Nephron progenitor cell (in vitro differentiated cells): ENCODE data around the gene THBS1.

Experiments used
- DNase-seq: peaks from one replicate; pipeline ENCODE4 v3.0.0; 2021
- H3K27ac Mint-ChIP-seq: 2 replicates; pipeline ENCODE4 v1.8.0; 2021; ENCODE audit warnings: mild to moderate bottlenecking, moderate library complexity, mixed read lengths
- H3K27me3 Mint-ChIP-seq: 2 replicates; pipeline ENCODE4 v1.8.0; 2021; ENCODE audit warnings: mild to moderate bottlenecking, low read depth, mixed read lengths; ENCODE audit not compliant: poor library complexity
- H3K36me3 Mint-ChIP-seq: 2 replicates; pipeline ENCODE4 v1.8.0; 2021; ENCODE audit warnings: low read depth, mixed read lengths
- H3K4me1 Mint-ChIP-seq: 2 replicates; pipeline ENCODE4 v1.8.0; 2021; ENCODE audit warnings: mixed read lengths
- H3K4me3 Mint-ChIP-seq: 2 replicates; pipeline ENCODE4 v1.8.0; 2021; ENCODE audit warnings: mild to moderate bottlenecking, moderate library complexity, mixed read lengths
- H3K9me3 Mint-ChIP-seq: 2 replicates; pipeline ENCODE4 v1.8.0; 2021; ENCODE audit warnings: mild to moderate bottlenecking, moderate library complexity, mixed read lengths
- TF ChIP-seq, protein P1 (sequence below): fragments of 200-600 bp; sonication (generic); IDR thresholded peaks from 2 replicates; pipeline ENCODE4 v1.5.0; 2021; ENCODE audit warnings: antibody characterized with exemption

THBS1 gene

DNA sequence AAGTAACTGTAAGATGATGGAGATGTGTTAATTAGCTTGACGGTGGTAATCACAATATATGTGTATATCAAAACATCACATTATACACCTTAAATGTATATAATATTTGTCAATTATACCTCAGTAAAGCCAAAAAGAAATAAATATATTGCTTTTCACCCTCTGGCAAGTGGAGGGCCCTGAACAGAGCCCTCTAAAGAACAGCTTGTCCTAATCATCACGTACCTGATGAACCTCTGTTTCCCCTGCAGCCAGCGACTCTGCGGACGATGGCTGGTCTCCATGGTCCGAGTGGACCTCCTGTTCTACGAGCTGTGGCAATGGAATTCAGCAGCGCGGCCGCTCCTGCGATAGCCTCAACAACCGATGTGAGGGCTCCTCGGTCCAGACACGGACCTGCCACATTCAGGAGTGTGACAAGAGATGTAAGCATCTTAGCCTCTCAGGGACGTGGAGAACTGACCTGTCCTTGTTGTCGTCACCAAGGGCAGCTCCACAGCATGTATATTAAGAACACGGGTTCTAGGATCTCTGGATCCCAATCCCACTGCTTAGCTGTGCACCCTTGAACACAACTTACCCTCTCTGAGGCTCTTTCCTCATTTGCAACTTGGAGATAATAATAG is 6.3 kb downstream of the THBS1 start:
- H3K4me3 Mint-ChIP-seq = no peak overlapping the region
- no peak for DNase-seq
- H3K36me3 Mint-ChIP-seq = peaks cover 59% of the 10 kb centered on the region
- TF ChIP-seq, protein P1, sequence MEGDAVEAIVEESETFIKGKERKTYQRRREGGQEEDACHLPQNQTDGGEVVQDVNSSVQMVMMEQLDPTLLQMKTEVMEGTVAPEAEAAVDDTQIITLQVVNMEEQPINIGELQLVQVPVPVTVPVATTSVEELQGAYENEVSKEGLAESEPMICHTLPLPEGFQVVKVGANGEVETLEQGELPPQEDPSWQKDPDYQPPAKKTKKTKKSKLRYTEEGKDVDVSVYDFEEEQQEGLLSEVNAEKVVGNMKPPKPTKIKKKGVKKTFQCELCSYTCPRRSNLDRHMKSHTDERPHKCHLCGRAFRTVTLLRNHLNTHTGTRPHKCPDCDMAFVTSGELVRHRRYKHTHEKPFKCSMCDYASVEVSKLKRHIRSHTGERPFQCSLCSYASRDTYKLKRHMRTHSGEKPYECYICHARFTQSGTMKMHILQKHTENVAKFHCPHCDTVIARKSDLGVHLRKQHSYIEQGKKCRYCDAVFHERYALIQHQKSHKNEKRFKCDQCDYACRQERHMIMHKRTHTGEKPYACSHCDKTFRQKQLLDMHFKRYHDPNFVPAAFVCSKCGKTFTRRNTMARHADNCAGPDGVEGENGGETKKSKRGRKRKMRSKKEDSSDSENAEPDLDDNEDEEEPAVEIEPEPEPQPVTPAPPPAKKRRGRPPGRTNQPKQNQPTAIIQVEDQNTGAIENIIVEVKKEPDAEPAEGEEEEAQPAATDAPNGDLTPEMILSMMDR = no peak
- no peaks in the 10 kb centered on the region for H3K9me3 Mint-ChIP-seq
- H3K27ac Mint-ChIP-seq = no peak overlapping the region
- peaks cover 26% of the 10 kb centered on the region for H3K4me1 Mint-ChIP-seq
- no peaks in the 10 kb centered on the region for H3K27me3 Mint-ChIP-seq

GRCh38 chr15:39587731-39588530 is 7.1 kb downstream of the THBS1 start:
- no peak for DNase-seq
- Mint-ChIP-seq H3K4me1 (peaks cover 22% of the 10 kb centered on the region), H3K4me3 (no peak overlapping the region), H3K27ac (no peak overlapping the region), H3K36me3 (peaks cover 65% of the 10 kb centered on the region), H3K9me3 (no peaks in the 10 kb centered on the region), H3K27me3 (no peaks in the 10 kb centered on the region)
- TF ChIP-seq, protein P1 = no peak

DNA sequence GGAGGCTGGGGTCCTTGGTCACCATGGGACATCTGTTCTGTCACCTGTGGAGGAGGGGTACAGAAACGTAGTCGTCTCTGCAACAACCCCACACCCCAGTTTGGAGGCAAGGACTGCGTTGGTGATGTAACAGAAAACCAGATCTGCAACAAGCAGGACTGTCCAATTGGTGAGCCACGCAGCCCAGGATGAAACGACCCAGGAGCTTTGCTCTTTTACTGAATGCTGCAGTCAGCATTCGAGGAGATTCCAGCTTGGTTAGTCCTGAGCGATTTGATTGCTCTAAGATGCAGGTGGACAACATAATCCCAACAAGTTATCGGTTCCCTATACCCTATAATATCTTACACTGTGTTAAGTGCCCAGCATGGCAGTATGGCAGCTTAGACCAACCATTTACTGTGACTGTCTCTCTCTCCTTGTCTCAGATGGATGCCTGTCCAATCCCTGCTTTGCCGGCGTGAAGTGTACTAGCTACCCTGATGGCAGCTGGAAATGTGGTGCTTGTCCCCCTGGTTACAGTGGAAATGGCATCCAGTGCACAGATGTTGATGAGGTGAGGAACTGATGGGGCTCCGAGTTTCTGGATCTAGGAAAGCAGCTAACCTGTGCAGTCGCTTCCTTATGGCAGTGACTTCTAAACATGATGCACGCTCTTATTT is 7.8 kb downstream of the THBS1 start:
- Mint-ChIP-seq H3K27me3 (no peaks in the 10 kb centered on the region), H3K4me3 (no peak overlapping the region), H3K9me3 (no peaks in the 10 kb centered on the region), H3K4me1 (peaks cover 16% of the 10 kb centered on the region), H3K36me3 (peaks cover 73% of the 10 kb centered on the region), H3K27ac (no peak overlapping the region)
- no peak for DNase-seq
- TF ChIP-seq, protein P1 = no peak

GRCh38 chr15:39589193-39589814 is 8.4 kb downstream of the THBS1 start:
- Mint-ChIP-seq H3K36me3 (peaks cover 75% of the 10 kb centered on the region), H3K27me3 (no peaks in the 10 kb centered on the region), H3K4me1 (peaks cover 16% of the 10 kb centered on the region), H3K27ac (no peak overlapping the region), H3K4me3 (no peak overlapping the region), H3K9me3 (no peaks in the 10 kb centered on the region)
- TF ChIP-seq, protein P1 = no peak
- no peak for DNase-seq

- Mint-ChIP-seq H3K27me3 (no peaks in the 10 kb centered on the region), H3K27ac (no peak overlapping the region), H3K4me1 (peaks cover 16% of the 10 kb centered on the region), H3K9me3 (no peaks in the 10 kb centered on the region), H3K4me3 (no peak overlapping the region), H3K36me3 (peaks cover 75% of the 10 kb centered on the region)
- DNase-seq = no peak
- TF ChIP-seq, protein P1 = no peak
These were observed 9.2 kb downstream of the THBS1 start for GRCh38 chr15:39589815-39590644.
